Adrenal gland (tissue), 5 donors: ENCODE measurements around the gene PTPN14.

Source experiments
- POLR2A ChIP-seq, 2 donors: fragments of 450-650 bp; IDR thresholded peaks; one replicate each; pipeline ENCODE4 v1.6.1; 2017; ENCODE audit warnings: antibody characterized with exemption in 2 of 2, mild to moderate bottlenecking in 2 of 2, moderate library complexity in 1 of 2
- TF ChIP-seq, protein P1 (sequence below), 6 experiments: fragments of 450-650 bp in 4 of 6; fragments of 200-600 bp in 2 of 6; sonication (generic) in 1 of 6; IDR thresholded peaks; 1 replicate in 5 of 6; 2 replicates in 1 of 6; pipeline versions ENCODE4 v1.5.1 to v1.8.0; 2016 to 2021; ENCODE audit warnings: antibody characterized with exemption in 6 of 6, mild to moderate bottlenecking in 2 of 6, moderate library complexity in 1 of 6
- donor health status: DM: no; HTN: no; CAD: no.

DNA sequence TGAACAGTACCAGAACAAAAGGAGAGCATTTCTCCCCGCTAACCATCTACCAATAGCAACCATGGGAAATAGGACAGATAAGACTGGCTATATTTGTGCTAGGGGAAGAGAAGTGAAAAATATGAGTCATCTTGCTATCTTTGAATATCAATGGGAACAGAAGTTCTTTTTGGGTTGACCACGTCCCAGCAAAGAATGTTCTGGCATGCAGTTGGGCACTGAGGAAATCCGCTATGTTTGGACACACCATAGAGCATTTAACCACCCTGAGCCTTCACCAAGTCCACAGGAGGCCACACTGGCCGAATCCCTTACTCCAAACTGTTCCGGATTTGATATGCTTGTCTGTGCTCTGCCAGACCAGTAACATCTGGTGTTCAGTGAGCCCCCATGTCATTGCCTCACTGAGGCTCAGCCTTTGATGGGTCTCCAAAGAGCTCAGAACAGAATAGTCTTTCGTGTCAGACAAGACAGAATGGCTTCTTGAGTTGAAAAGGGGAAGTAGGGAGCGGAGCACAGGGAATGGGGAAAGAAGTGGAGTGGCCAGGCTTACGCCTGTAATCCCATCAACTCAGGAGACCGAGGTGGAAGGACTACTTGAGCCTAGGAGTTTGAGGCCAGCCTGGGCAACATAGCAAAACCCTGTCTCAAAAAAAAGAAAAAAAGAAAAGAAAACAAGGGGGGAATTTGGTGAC lies 189.1 kb downstream of the PTPN14 start:
- TF ChIP-seq POLR2A (IDR thresholded peaks at IDR 0.05), result no peak
- TF ChIP-seq, protein P1, sequence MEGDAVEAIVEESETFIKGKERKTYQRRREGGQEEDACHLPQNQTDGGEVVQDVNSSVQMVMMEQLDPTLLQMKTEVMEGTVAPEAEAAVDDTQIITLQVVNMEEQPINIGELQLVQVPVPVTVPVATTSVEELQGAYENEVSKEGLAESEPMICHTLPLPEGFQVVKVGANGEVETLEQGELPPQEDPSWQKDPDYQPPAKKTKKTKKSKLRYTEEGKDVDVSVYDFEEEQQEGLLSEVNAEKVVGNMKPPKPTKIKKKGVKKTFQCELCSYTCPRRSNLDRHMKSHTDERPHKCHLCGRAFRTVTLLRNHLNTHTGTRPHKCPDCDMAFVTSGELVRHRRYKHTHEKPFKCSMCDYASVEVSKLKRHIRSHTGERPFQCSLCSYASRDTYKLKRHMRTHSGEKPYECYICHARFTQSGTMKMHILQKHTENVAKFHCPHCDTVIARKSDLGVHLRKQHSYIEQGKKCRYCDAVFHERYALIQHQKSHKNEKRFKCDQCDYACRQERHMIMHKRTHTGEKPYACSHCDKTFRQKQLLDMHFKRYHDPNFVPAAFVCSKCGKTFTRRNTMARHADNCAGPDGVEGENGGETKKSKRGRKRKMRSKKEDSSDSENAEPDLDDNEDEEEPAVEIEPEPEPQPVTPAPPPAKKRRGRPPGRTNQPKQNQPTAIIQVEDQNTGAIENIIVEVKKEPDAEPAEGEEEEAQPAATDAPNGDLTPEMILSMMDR (IDR thresholded peaks at IDR 0.05), result no peak
